Stimulated activated effector memory CD8-positive, alpha-beta T cell treated with anti-CD3 and anti-CD28 coated beads, Interleukin-12 subunit alpha, Interleukin-12 subunit beta, amount 100 ng/mL, for 72 hours (primary cell): ENCODE measurements around the gene STK10.

ENCODE experiments used
- ATAC-seq: fragments of 150-1000 bp; cut with Tn5 transposase; 2 replicates; pipeline ENCODE4 v1.10.0; 2021
- DNase-seq, 2 donors: peaks; one replicate each; pipeline ENCODE4 v3.0.0; 2021 to 2022; ENCODE audit warnings: low spot score in 2 of 2
- H3K27ac Mint-ChIP-seq: one replicate; pipeline ENCODE4 v1.8.0; 2022; ENCODE audit warnings: mild to moderate bottlenecking, mixed read lengths
- H3K36me3 Mint-ChIP-seq: one replicate; pipeline ENCODE4 v1.8.0; 2022; ENCODE audit warnings: mild to moderate bottlenecking, mixed read lengths
- H3K4me1 Mint-ChIP-seq: one replicate; pipeline ENCODE4 v1.8.0; 2022; ENCODE audit warnings: mixed read lengths
- H3K4me3 Mint-ChIP-seq: one replicate; pipeline ENCODE4 v1.8.0; 2022; ENCODE audit warnings: mild to moderate bottlenecking, mixed read lengths
- H3K9me3 Mint-ChIP-seq: one replicate; pipeline ENCODE4 v1.8.0; 2022; ENCODE audit warnings: mixed read lengths

The STK10 gene

DNA sequence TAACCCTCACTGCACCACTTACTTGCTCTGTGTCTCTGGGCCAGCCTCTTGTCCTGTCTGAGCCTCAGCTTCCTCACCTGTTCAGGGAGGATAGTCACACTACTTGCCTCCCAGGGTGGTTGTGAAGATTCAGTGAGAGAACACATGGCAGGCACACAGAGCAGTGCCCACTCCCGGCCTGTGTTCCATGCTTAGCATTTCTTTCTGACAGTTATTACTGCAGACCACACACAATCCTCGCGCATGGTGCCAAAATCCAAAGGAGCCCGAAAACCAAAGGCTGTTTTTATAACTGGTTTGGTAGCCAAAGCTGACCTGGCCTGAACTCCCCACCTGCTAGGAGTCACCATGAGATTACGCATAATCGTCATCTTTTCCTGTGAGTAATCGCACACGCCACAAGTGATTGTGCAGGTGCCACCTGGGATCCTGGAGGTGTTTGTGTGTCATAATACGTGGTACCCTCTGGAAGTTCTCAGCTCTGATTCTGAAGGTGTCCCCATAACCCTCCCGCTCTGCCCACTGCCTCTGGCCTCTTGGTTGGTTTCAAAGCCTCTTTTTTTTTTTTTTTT is 97.0 kb downstream of the STK10 start:
- Mint-ChIP-seq H3K36me3 (peaks cover 93% of the 10 kb centered on the region), H3K27ac (peak overlapping the region; percentile 63)
- ATAC-seq: peak; percentile 43

DNA sequence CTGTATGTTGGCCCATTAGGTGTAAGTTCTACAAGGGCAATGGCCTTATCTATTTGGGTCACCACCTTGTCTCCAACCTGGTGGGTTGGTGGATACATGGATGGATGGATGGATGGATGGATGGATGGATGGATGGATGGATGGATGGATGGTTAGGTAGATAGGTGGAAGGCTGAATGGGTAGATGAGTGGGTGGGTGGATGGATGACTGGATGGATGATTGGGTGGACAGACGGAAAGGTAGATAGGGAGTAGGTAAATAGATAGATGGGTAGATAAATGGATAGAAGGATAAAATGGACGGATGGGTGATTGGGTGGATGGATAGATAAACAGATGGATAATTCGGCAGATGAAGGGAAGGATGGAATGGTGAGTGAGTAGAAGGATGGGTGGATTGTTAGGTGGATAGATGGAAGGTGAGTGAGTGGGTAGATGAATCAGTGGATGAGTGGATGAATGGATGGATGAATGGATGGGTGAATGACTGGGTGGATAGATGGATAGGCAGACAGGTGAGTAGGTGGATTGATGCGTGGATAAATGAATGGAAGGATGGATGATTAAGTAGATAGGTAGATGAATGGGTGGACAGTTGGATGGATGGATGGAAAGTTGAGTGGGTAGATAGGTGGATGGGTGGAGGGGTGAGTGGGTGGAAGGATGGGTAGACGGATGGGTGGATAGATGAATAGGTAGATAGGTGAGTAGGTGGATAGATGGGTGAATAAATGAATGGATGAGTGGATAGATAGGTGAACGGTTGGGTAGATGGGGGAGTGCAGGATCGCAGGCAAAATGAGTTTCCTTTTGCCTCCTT is 98.5 kb downstream of the STK10 start:
- DNase-seq (no peak), ATAC-seq (no peak)
- H3K27ac Mint-ChIP-seq: peak overlapping the region; percentile 95
- H3K9me3 Mint-ChIP-seq: no peaks in the 10 kb centered on the region
- peaks cover 93% of the 10 kb centered on the region for H3K36me3 Mint-ChIP-seq
- peaks cover 24% of the 10 kb centered on the region for H3K4me1 Mint-ChIP-seq
- H3K4me3 Mint-ChIP-seq: no peak overlapping the region

More for the DNA sequence above, 97.0 kb downstream of the STK10 start:
- peaks cover 25% of the 10 kb centered on the region for H3K4me1 Mint-ChIP-seq
- no peaks in the 10 kb centered on the region for H3K9me3 Mint-ChIP-seq
- no peak overlapping the region for H3K4me3 Mint-ChIP-seq
- no peak for DNase-seq

DNA sequence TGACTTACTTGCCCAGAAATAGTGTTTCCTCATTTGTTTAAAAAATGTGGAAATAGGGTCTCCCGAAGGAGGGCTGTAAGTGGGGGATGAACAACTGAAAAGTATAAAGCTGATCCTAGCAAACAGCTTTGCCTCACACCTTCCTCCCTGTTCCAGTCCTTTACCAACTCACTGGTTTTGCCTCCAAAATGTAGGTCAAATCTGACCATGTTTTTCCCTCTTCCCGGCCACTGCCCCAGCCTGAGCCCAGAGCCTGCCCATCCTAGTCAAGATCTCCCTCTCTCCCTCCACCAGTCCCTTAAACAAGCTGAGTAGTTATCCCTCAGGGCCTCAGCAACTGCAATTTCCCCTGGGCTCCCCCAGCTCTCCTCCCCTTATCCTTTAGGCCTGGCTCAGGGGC is 99.2 kb downstream of the STK10 start:
- Mint-ChIP-seq H3K4me3 (no peak overlapping the region), H3K9me3 (no peaks in the 10 kb centered on the region), H3K27ac (peak overlapping the region; percentile 95), H3K36me3 (peaks cover 93% of the 10 kb centered on the region), H3K4me1 (peaks cover 24% of the 10 kb centered on the region)
- ATAC-seq (no peak), DNase-seq (no peak)

DNA sequence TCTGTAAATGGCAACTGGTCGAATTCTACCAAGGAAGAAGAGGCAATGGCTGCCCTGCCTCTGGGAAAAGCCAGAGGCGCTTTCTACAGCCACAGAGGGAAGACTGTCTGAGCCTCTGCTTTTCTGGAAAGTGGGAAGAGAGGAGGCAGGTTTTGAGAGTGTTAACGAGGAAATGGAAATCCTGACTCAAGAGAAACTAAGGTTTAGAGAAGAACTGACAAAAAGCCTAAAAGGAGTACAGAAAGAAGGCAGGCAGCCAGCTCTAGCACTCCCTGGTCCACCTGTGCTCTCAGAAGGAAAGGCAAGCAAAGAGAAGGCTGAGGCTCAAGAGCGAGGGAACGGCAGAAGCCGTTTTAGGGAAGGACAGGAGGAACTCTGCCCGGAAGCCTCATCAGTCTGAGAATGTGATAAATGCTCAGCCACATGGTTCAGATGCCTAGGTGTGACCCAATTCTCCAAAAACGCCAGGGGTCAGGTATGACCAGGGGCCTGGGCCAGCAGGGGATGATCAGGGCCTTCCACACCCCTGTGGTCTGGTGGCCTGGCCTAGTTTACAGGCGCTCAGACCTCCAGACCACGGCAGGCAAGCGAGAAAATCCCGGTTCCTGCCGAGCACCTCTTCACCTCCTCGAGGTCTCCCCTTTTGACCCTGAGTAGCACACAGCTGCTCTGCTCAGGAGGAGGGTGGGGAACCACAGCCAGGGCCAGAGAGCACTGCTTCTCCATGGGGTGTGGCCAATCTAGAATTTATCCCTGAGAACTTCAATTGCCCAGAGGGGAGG is 101.6 kb downstream of the STK10 start:
- Mint-ChIP-seq H3K27ac (peak overlapping the region; percentile 90), H3K4me3 (no peak overlapping the region), H3K36me3 (peaks cover 93% of the 10 kb centered on the region), H3K4me1 (peaks cover 24% of the 10 kb centered on the region), H3K9me3 (no peaks in the 10 kb centered on the region)
- no peak for DNase-seq
- peak; percentile 36 for ATAC-seq

DNA sequence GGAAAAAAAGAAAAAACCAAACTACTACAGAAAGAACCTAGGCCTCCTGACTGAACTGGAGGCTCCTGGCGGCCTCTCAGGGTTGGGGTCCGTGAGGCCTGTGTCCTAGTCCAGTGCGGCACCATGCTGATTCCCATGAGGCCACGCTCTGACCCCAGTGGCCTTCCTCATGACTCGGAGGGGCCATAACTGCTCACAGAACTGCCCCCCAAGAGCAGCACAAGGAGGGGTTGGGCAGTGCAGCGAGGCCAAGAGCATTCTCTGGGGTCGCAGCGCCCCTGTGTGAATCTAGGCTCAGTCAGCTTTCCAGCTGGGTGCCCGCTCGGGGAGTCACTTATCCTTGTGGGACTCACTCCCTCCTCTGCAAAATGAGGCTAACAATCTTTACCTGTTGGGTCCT is 102.3 kb downstream of the STK10 start:
- Mint-ChIP-seq H3K27ac (peak overlapping the region; percentile 90), H3K9me3 (no peaks in the 10 kb centered on the region), H3K4me1 (peaks cover 24% of the 10 kb centered on the region), H3K36me3 (peaks cover 93% of the 10 kb centered on the region), H3K4me3 (no peak overlapping the region)
- DNase-seq: no peak
- ATAC-seq: no peak

DNA sequence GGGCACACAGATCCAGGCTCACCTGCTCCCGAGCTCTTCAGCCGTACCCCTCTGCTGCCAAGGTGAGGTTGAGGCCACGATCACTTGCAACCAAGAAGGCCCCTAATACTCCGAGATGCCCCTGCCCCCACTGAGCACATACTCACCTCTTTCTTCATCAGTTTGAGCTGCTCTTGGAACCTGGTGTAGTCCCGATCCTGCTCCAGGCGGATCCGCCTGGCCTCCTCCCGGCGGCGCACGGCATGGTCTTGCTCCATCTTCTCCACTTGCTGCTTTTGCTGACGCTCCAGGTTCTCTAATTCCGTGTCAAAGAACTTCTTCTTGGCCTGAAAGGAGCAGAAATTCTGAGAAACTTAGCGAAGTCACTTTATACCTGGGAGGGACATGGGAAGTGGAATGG is 105.8 kb downstream of the STK10 start:
- Mint-ChIP-seq H3K27ac (peak overlapping the region; percentile 84), H3K4me3 (no peak overlapping the region), H3K36me3 (peaks cover 98% of the 10 kb centered on the region), H3K4me1 (peaks cover 25% of the 10 kb centered on the region), H3K9me3 (no peaks in the 10 kb centered on the region)
- ATAC-seq: no peak
- DNase-seq: no peak

DNA sequence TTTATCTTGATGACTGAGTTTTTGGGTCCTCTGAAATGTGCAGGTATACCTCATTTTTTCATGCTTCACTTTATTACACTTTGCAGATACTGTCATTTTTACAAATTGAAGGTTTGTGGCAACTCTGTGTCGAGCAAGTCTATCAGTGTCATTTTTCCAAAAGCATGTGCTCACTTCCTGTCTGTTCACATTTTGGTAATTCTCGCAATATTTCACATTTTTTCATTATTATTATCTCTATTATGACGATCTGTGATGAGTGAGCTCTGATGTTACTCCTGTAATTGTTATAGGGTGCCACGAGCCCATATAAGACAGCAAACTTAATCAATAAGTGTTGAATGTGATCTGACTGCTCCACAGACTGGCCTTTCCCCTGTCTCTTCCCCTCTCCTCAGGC is 108.1 kb downstream of the STK10 start:
- Mint-ChIP-seq H3K4me3 (no peak overlapping the region), H3K36me3 (peaks cover 100% of the 10 kb centered on the region), H3K4me1 (peaks cover 14% of the 10 kb centered on the region), H3K27ac (peak overlapping the region; percentile 84), H3K9me3 (no peaks in the 10 kb centered on the region)
- ATAC-seq (no peak), DNase-seq (no peak)

DNA sequence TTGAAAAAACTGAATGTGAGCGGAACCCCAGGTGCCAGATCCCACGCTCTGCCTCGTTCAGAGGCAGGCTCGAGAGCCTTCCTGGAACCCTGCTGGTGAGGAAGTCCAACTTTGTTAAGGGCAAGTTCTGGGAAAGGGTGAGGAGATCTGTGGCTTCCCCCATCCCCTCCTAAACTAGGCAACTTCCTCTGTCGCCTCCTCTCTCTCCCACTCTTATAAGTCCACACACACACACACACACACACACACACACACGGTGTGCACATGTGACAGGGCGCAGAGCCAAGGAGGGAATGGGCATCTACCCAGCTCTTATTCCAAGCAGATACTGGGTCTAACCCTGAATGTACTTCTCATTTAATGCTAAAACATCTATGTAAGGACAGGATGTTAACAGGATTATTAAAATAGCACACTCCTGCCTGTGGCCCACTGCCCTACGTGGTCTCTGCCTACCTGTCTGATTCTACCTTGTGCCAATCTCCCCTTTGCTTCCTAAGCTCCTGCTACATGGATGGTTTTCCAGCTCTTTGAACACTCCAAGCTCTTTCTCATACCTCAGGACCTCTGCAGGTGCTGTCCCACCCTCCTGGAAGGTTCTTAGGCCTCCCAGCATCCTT is 109.2 kb downstream of the STK10 start:
- ATAC-seq (peak; percentile 34), DNase-seq (no peak)
- Mint-ChIP-seq H3K4me3 (no peak overlapping the region), H3K9me3 (no peaks in the 10 kb centered on the region), H3K36me3 (peaks cover 100% of the 10 kb centered on the region), H3K27ac (peak overlapping the region; percentile 69), H3K4me1 (peaks cover 14% of the 10 kb centered on the region)

DNA sequence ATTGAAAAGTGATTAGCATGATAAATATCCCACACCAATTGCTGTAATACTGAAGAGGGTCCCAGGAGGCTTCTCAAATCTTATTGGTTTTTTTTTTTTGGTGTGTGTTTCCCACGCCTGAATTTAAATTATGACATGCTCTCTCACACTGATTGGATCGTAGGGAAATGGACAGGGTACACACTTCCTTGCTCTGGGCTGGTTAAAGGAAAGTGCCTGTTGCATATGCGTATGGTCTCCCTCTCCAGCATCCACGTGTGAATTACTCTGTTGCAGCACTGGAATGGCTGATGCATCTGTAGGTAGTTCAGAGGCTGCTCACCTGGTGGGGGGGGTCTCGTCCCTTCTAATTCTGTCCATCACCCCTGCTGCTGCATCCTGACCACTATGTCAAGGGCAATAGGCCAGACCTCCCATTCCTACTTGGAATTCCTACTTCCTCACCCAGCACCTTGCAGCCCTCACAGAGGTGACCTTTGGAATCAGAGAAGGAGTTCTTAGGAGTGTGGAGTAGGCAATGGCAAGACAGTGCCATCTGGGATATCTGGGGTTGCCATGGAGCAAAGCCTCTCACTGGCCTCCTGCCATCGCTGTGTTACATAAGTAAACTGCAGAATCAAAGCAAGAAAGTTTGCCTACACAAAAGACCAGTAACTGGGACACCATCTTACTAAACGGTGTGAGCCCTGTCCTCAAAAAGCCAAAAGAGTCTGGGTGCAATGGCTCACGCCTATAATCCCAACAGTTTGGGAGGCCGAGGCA is 110.2 kb downstream of the STK10 start:
- peak overlapping the region; percentile 60 for H3K27ac Mint-ChIP-seq
- no peak overlapping the region for H3K4me3 Mint-ChIP-seq
- no peak for DNase-seq
- ATAC-seq: no peak
- no peaks in the 10 kb centered on the region for H3K9me3 Mint-ChIP-seq
- peaks cover 14% of the 10 kb centered on the region for H3K4me1 Mint-ChIP-seq
- H3K36me3 Mint-ChIP-seq: peaks cover 100% of the 10 kb centered on the region

DNA sequence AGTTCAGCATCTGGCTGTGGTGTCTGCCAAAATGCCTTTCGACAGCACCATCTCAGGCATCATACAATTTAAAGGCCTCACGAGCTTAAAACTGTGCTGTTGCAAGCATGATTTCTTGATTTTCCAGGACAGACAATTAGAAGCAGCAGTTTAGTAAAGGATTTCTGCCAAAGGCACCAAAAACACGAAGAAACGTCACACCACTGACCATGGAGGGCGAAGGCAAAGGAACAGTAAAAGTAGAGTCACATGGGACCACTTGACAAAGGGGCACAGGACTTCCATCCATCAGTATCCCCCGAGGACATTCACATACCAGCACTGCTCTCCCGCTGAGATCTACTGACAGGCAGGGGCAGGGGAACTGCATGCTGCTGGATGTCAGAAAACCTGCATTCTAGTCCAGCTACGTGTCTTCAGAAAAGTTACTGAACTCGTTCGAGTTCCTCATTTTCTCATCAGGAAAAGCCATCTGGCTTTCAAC is 111.2 kb downstream of the STK10 start:
- H3K4me3 Mint-ChIP-seq: no peak overlapping the region
- H3K27ac Mint-ChIP-seq: peak overlapping the region; percentile 60
- no peaks in the 10 kb centered on the region for H3K9me3 Mint-ChIP-seq
- peaks cover 100% of the 10 kb centered on the region for H3K36me3 Mint-ChIP-seq
- H3K4me1 Mint-ChIP-seq: peaks cover 15% of the 10 kb centered on the region
- ATAC-seq: no peak
- DNase-seq: no peak

DNA sequence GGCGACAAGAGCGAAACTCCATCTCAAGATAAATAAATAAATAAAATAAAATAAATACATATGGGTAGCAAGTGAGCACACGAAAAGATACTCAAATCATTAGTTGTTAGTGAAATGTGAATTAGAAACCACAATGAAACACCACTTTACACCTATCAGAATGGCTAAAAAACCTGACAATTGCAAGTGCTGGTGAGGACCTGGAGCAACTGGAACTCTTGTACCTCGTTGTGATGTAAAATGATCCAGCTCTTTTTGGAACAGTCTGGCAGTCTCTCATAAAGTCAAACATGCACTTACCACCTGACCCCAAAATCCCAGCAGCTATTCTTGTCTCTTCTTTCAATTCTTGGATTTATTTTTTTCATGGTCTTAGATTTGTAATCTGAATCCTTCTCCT is 112.4 kb downstream of the STK10 start:
- no peak for DNase-seq
- Mint-ChIP-seq H3K27ac (no peak overlapping the region), H3K36me3 (peaks cover 100% of the 10 kb centered on the region)

DNA sequence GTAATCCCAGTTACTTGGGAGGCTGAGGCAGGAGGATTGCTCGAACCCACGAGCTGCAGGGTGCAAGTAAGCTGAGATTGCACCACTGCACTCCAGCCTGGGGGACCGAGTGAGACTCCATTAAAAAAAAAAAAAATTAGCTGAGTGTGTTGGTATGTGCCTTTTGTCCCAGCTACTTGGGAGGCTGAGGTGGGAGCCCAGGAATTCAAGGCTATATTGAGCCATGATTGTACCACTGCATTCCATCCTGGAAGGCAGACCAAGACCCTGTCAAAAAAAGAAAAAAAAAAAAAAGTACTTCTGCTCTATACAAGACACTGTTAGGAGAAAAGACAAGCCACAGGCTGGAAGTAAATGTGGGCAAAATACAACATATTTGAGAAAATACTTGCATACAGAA is 113.1 kb downstream of the STK10 start:
- Mint-ChIP-seq H3K4me3 (no peak overlapping the region), H3K9me3 (no peaks in the 10 kb centered on the region)
- no peak for ATAC-seq

More for the DNA sequence above, 112.4 kb downstream of the STK10 start:
- Mint-ChIP-seq H3K4me3 (no peak overlapping the region), H3K4me1 (peaks cover 24% of the 10 kb centered on the region), H3K9me3 (no peaks in the 10 kb centered on the region)
- ATAC-seq: no peak

DNA sequence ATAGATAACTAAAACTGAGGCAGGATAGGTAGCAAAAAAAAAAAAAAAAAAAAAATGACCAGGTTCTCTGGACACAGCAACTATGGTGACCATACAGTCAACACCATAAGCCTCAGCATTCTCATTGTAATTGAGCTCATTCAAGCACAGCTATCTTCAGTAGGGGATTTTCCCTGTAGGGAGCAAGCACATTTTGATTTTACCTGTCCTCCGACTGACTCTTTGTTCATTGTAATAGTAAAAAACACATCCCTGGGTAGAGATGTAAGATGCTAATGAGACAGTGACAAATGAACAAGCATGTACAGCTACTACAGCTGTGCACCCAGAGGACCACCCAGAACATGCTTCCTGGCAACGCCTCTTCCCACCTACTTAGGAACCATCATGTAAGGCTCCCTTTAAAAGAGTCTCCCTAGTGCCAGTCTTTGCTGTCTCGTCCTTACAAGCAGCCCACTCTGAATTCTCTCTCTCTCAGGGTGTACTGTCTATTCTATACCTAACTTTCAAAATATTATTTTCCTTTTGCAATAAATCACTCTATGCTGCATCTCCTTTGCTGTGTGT is 116.6 kb downstream of the STK10 start:
- DNase-seq: no peak
- ATAC-seq: no peak
- H3K4me1 Mint-ChIP-seq: peaks cover 48% of the 10 kb centered on the region

More for the DNA sequence above, 113.1 kb downstream of the STK10 start:
- DNase-seq: no peak
- peak overlapping the region; percentile 34 for H3K27ac Mint-ChIP-seq
- peaks cover 23% of the 10 kb centered on the region for H3K4me1 Mint-ChIP-seq
- H3K36me3 Mint-ChIP-seq: peaks cover 100% of the 10 kb centered on the region

DNA sequence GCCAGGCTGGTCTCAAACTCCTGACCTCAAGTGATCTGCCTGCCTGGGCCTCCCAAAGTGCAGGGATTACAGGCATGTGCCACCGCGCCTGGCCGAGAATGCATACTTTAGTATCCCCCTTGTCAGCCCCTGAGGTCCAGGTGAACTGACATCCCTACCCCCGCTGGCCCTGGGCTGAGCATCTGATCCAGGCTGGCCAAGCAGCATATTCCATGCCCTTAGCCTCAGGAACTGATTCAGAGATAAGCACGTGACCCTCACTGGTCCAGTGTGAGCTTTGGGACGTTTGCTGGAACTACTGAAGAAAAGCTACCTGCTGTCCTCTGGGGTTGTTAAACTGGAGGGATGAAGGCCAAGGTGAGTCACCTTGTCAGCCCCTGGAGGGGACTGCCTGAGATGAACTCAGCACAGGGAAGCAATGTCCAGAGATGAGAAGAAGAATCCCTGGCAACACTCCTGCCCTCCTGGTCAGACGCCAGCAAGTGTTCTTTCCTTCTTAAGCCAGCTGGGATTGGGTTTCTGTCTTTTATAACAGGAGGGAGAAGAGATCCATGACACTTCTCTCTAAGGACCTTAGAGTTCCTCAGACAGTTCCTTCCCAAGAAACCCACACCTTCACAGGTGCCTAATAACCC is 122.5 kb downstream of the STK10 start:
- Mint-ChIP-seq H3K4me1 (peaks cover 61% of the 10 kb centered on the region), H3K36me3 (peaks cover 100% of the 10 kb centered on the region), H3K4me3 (peak overlapping the region; percentile 55), H3K27ac (peak overlapping the region; percentile 86), H3K9me3 (no peaks in the 10 kb centered on the region)
- ATAC-seq (no peak), DNase-seq (no peak)

More for the DNA sequence above, 116.6 kb downstream of the STK10 start:
- H3K9me3 Mint-ChIP-seq: no peaks in the 10 kb centered on the region
- no peak overlapping the region for H3K4me3 Mint-ChIP-seq
- H3K36me3 Mint-ChIP-seq: peaks cover 100% of the 10 kb centered on the region
- peak overlapping the region; percentile 9 for H3K27ac Mint-ChIP-seq
